ENCODE data around the gene TREX2. TPM values are rescaled to one million over a fixed set of nuclear protein-coding genes. Genes with fewer than 3 reads are reported as not detected.
A peak's percentile ranks its signal among the peaks of the same experiment; 100 is the strongest.

Gene TREX2
- total and polyA plus RNA-seq, 5 experiments from 2014 or later: 0.30 to 5.5 (median 1.2) TPM

GRCh38 chrX:153448556-153449367 is 2.9 kb upstream of the TREX2 start:
- H3K27ac Mint-ChIP-seq: peak overlapping the region in 1 of 10 donors; percentile 21
- no peak overlapping the region for H3K4me3 Mint-ChIP-seq
- POLR2A ChIA-PET: no interaction called here
- DNase-seq (no peak), ATAC-seq (no peak)
- H3K27me3 Mint-ChIP-seq: no peaks in the 10 kb centered on the region
- no peaks in the 10 kb centered on the region for H3K9me3 Mint-ChIP-seq
- H3K36me3 Mint-ChIP-seq: peaks cover 0 to 29% (median 0%) of the 10 kb centered on the region in 3 donors
- H3K4me1 Mint-ChIP-seq: no peaks in the 10 kb centered on the region

GRCh38 chrX:153447581-153447960 is 1.7 kb upstream of the TREX2 start:
- DNase-seq (no peak), ATAC-seq (no peak)
- Mint-ChIP-seq H3K27ac (peak overlapping the region in 3 of 10 donors; percentile 53 to 76 (median 74)), H3K4me3 (no peak overlapping the region), H3K36me3 (peaks cover 0 to 21% (median 0%) of the 10 kb centered on the region in 3 donors), H3K4me1 (no peaks in the 10 kb centered on the region), H3K27me3 (no peaks in the 10 kb centered on the region), H3K9me3 (no peaks in the 10 kb centered on the region)
- POLR2A ChIA-PET: no interaction called here

GRCh38 chrX:153446950-153447580 is 1.2 kb upstream of the TREX2 start:
- no peak for DNase-seq
- POLR2A ChIA-PET: no interaction called here
- Mint-ChIP-seq H3K9me3 (no peaks in the 10 kb centered on the region), H3K36me3 (peaks cover 0 to 18% (median 0%) of the 10 kb centered on the region in 3 donors), H3K4me3 (no peak overlapping the region), H3K4me1 (no peaks in the 10 kb centered on the region), H3K27ac (no peak overlapping the region), H3K27me3 (no peaks in the 10 kb centered on the region)
- ATAC-seq: no peak

GRCh38 chrX:153446636-153446936 is 730 bp upstream of the TREX2 start:
- H3K27ac Mint-ChIP-seq: no peak overlapping the region

GRCh38 chrX:153445106-153445855 is 575 bp downstream of the TREX2 start:
- no peaks in the 10 kb centered on the region for H3K9me3 Mint-ChIP-seq
- H3K4me3 Mint-ChIP-seq: no peak overlapping the region
- no peak for ATAC-seq

More at GRCh38 chrX:153446636-153446936, 730 bp upstream of the TREX2 start:
- no peaks in the 10 kb centered on the region for H3K9me3 Mint-ChIP-seq
- POLR2A ChIA-PET: no interaction called here
- no peak for ATAC-seq
- no peak overlapping the region for H3K4me3 Mint-ChIP-seq
- H3K27me3 Mint-ChIP-seq: no peaks in the 10 kb centered on the region
- no peak for DNase-seq
- peaks cover 0 to 18% (median 0%) of the 10 kb centered on the region in 3 donors for H3K36me3 Mint-ChIP-seq
- H3K4me1 Mint-ChIP-seq: no peaks in the 10 kb centered on the region

GRCh38 chrX:153444333-153445011 is 1.4 kb downstream of the TREX2 start:
- DNase-seq (no peak), ATAC-seq (no peak)
- POLR2A ChIA-PET: no interaction called here
- H3K36me3 Mint-ChIP-seq: peaks cover 0 to 3% (median 0%) of the 10 kb centered on the region in 3 donors
- no peaks in the 10 kb centered on the region for H3K9me3 Mint-ChIP-seq
- H3K27me3 Mint-ChIP-seq: no peaks in the 10 kb centered on the region
- H3K4me3 Mint-ChIP-seq: no peak overlapping the region
- no peaks in the 10 kb centered on the region for H3K4me1 Mint-ChIP-seq
- no peak overlapping the region for H3K27ac Mint-ChIP-seq

More at GRCh38 chrX:153445106-153445855, 575 bp downstream of the TREX2 start:
- Mint-ChIP-seq H3K36me3 (peaks cover 0 to 6% (median 0%) of the 10 kb centered on the region in 3 donors), H3K27me3 (no peaks in the 10 kb centered on the region), H3K27ac (no peak overlapping the region), H3K4me1 (no peaks in the 10 kb centered on the region)
- POLR2A ChIA-PET: no interaction called here
- DNase-seq: no peak

GRCh38 chrX:153443476-153444332 is 2.2 kb downstream of the TREX2 start:
- POLR2A ChIA-PET: no interaction called here
- no peaks in the 10 kb centered on the region for H3K27me3 Mint-ChIP-seq
- H3K36me3 Mint-ChIP-seq: peaks cover 0 to 3% (median 0%) of the 10 kb centered on the region in 3 donors
- no peaks in the 10 kb centered on the region for H3K9me3 Mint-ChIP-seq
- ATAC-seq (no peak), DNase-seq (no peak)
- H3K4me1 Mint-ChIP-seq: no peaks in the 10 kb centered on the region
- no peak overlapping the region for H3K4me3 Mint-ChIP-seq
- peak overlapping the region in 1 of 10 donors; percentile 19 for H3K27ac Mint-ChIP-seq

GRCh38 chrX:153442463-153442862 is 3.4 kb downstream of the TREX2 start:
- POLR2A ChIA-PET: no interaction called here
- no peak for DNase-seq
- peaks cover 0 to 3% (median 0%) of the 10 kb centered on the region in 3 donors for H3K36me3 Mint-ChIP-seq
- ATAC-seq: no peak
- no peak overlapping the region for H3K27ac Mint-ChIP-seq
- H3K4me3 Mint-ChIP-seq: no peak overlapping the region
- H3K9me3 Mint-ChIP-seq: no peaks in the 10 kb centered on the region
- H3K27me3 Mint-ChIP-seq: no peaks in the 10 kb centered on the region
- H3K4me1 Mint-ChIP-seq: no peaks in the 10 kb centered on the region

GRCh38 chrX:153441981-153442380 is 3.9 kb downstream of the TREX2 start:
- no peaks in the 10 kb centered on the region for H3K27me3 Mint-ChIP-seq
- ATAC-seq (no peak), DNase-seq (no peak)
- H3K4me1 Mint-ChIP-seq: no peaks in the 10 kb centered on the region
- no peaks in the 10 kb centered on the region for H3K36me3 Mint-ChIP-seq
- no peaks in the 10 kb centered on the region for H3K9me3 Mint-ChIP-seq
- H3K4me3 Mint-ChIP-seq: no peak overlapping the region
- POLR2A ChIA-PET: no interaction called here
- no peak overlapping the region for H3K27ac Mint-ChIP-seq

- no peak overlapping the region for H3K27ac Mint-ChIP-seq
- H3K36me3 Mint-ChIP-seq: no peaks in the 10 kb centered on the region
- H3K27me3 Mint-ChIP-seq: no peaks in the 10 kb centered on the region
- ATAC-seq (no peak), DNase-seq (no peak)
- H3K4me3 Mint-ChIP-seq: no peak overlapping the region
- no peaks in the 10 kb centered on the region for H3K9me3 Mint-ChIP-seq
- H3K4me1 Mint-ChIP-seq: no peaks in the 10 kb centered on the region
- POLR2A ChIA-PET: no interaction called here
Observed at GRCh38 chrX:153441296-153441695, 4.6 kb downstream of the TREX2 start.

- DNase-seq: no peak
- H3K36me3 Mint-ChIP-seq: no peaks in the 10 kb centered on the region
- H3K4me1 Mint-ChIP-seq: no peaks in the 10 kb centered on the region
- H3K4me3 Mint-ChIP-seq: no peak overlapping the region
- no peak for ATAC-seq
- POLR2A ChIA-PET: no interaction called here
- peaks cover 0 to 2% (median 0%) of the 10 kb centered on the region in 5 donors for H3K27me3 Mint-ChIP-seq
- no peak overlapping the region for H3K27ac Mint-ChIP-seq
- H3K9me3 Mint-ChIP-seq: no peaks in the 10 kb centered on the region
Observed at GRCh38 chrX:153440556-153441135, 5.2 kb downstream of the TREX2 start.

- no peak overlapping the region for H3K27ac Mint-ChIP-seq
- POLR2A ChIA-PET: no interaction called here
- ATAC-seq: no peak
- no peaks in the 10 kb centered on the region for H3K9me3 Mint-ChIP-seq
- DNase-seq: no peak
- no peak overlapping the region for H3K4me3 Mint-ChIP-seq
- H3K36me3 Mint-ChIP-seq: no peaks in the 10 kb centered on the region
- peaks cover 0 to 2% (median 0%) of the 10 kb centered on the region in 5 donors for H3K27me3 Mint-ChIP-seq
- H3K4me1 Mint-ChIP-seq: no peaks in the 10 kb centered on the region
Observed at GRCh38 chrX:153439977-153440376, 5.9 kb downstream of the TREX2 start.
